Transverse colon (tissue), 4 donors: Measurements from ENCODE around the gene KIFC1. TPM values are rescaled to one million over a fixed set of nuclear protein-coding genes. Genes with fewer than 3 reads are reported as not detected.
A peak's percentile ranks its signal among the peaks of the same experiment; 100 is the strongest.

Source experiments
- DNase-seq: peaks from one replicate; pipeline ENCODE4 v3.0.0-alpha.2; 2019
- H3K27ac ChIP-seq, 4 donors: fragments of 200-600 bp; sonication (generic); 2 replicates each; pipeline ENCODE4 v1.5.1; 2016 to 2018; ENCODE audit warnings: inconsistent platforms in 4 of 4
- H3K27me3 ChIP-seq: fragments of 200-600 bp; sonication (generic); 2 replicates; pipeline ENCODE4 v1.5.1; 2017; ENCODE audit warnings: inconsistent platforms
- H3K36me3 ChIP-seq, 4 donors: fragments of 200-600 bp; sonication (generic); 2 replicates each; pipeline ENCODE4 v1.5.1; 2017 to 2019; ENCODE audit warnings: inconsistent platforms in 4 of 4
- H3K4me1 ChIP-seq, 4 donors: fragments of 200-600 bp; sonication (generic); 2 replicates each; pipeline ENCODE4 v1.5.1; 2017 to 2020; ENCODE audit warnings: inconsistent platforms in 4 of 4
- H3K4me3 ChIP-seq, 4 donors: fragments of 200-600 bp; sonication (generic); 1 replicate in 1 of 4; 2 replicates in 3 of 4; pipeline versions ENCODE4 v1.5.1 to v1.6.1; 2017 to 2019; ENCODE audit warnings: inconsistent platforms in 4 of 4
- H3K9me3 ChIP-seq, 2 donors: fragments of 200-600 bp; sonication (generic); 2 replicates each; pipeline ENCODE4 v1.5.1; 2017 to 2019; ENCODE audit warnings: inconsistent platforms in 2 of 2
- CTCF ChIP-seq, 5 experiments: fragments of 200-600 bp in 3 of 5; fragments of 450-650 bp in 2 of 5; sonication (generic) in 3 of 5; IDR thresholded peaks; 1 replicate in 2 of 5; 2 replicates in 3 of 5; pipeline ENCODE4 v1.5.1; 2016 to 2017; ENCODE audit warnings: antibody characterized with exemption in 5 of 5, inconsistent platforms in 3 of 5, mild to moderate bottlenecking in 2 of 5, moderate library complexity in 1 of 5
- EP300 ChIP-seq: sonication (generic); formaldehyde crosslinking; IDR thresholded peaks from one replicate; pipeline ENCODE4 v1.6.1; 2017; ENCODE audit warnings: antibody characterized with exemption, low read depth
- POLR2A ChIP-seq: fragments of 450-650 bp; IDR thresholded peaks from one replicate; pipeline ENCODE4 v1.6.1; 2016; ENCODE audit warnings: antibody characterized with exemption, mild to moderate bottlenecking, moderate library complexity
- POLR2AphosphoS5 ChIP-seq, 3 donors: sonication (generic); formaldehyde crosslinking; IDR thresholded peaks; one replicate each; pipeline ENCODE4 v1.6.1; 2016; ENCODE audit warnings: antibody characterized with exemption in 3 of 3
- WGBS, 2 donors: methylation state at CpG; one replicate each; pipeline ENCODE4 v1.1.5; 2018; ENCODE audit warnings: low coverage in 1 of 2; 5-methylcytosine and 5-hydroxymethylcytosine counted together
- in situ Hi-C, 4 donors: fragments of 200-750 bp; cut with MboI; loops; one replicate each; pipeline versions ENCODE4 v1.15.0 to v1.15.1; 2017; ENCODE audit warnings: low sequenced_read_pairs in 3 of 4, low pct_ligation_motif_present in 1 of 4, low pct_unique_long_range_greater_than_20kb in 1 of 4
- intact Hi-C: fragments of 100-400 bp; cut with DNase I; formaldehyde crosslinking; loops from one replicate; pipeline ENCODE4 v1.15.1; 2023; ENCODE audit warnings: low total_unique reads
- total RNA-seq, 4 donors: library from RNA; depleted of rRNA; stranded (reverse); fragments of >200 nt; gene quantifications; one replicate each; pipeline ENCODE4 v1.1.0, GENCODE V29; 2016

KIFC1 gene
- total RNA-seq, 4 donors from 2014 or later: 2.6 to 51.5 (median 5.8) TPM

DNA sequence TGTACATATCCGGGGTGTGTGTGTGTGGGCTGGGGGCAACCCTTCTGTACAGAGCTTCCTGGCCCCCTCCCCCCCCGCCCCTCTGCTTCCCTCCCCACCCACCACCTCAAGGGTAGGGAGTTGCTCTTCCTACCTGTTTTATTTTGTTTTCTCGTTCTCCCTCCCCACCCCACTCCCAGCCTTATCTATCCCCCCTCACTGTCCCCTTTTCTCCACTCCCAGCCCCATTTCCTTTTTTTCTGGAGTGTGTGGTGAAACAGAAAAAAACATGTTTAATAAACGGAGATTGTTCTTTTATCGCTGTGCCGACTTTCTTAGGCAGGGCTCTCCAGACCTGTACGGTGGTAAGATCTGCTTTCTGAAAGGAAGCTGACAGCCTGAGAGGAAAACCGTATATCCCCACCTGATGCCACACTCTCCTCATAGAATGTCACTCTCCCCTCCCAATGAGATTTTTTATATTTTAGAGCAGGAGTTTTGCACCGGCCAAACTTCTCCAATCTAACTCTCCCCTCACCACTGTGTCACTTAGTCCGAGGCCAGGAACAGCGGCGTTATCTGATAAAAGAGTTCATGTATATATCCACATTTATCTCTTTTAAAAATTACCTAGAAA, 61.9 kb downstream of the KIFC1 start:
- intact Hi-C loops: no loop called here
- H3K4me1 ChIP-seq: peaks cover 6 to 20% (median 17%) of the 10 kb centered on the region in 4 donors
- H3K27ac ChIP-seq: peak overlapping the region; percentile 81 to 92 (median 82)
- no peak for TF ChIP-seq CTCF (IDR thresholded peaks at IDR 0.05)
- no peak for TF ChIP-seq EP300
- TF ChIP-seq POLR2A: no peak
- no peak for TF ChIP-seq POLR2AphosphoS5 (IDR thresholded peaks at IDR 0.05)
- no peak for DNase-seq
- H3K36me3 ChIP-seq: no peaks in the 10 kb centered on the region
- in situ Hi-C loops: no loop called here
- H3K9me3 ChIP-seq: no peaks in the 10 kb centered on the region
- 2 to 4% methylated on average over 7 to 12 of the region's 12 CpGs for WGBS, 2 donors
- no peaks in the 10 kb centered on the region for H3K27me3 ChIP-seq
- H3K4me3 ChIP-seq: peak overlapping the region; percentile 50 to 81 (median 66)

- DNase-seq: peak; percentile 97
- intact Hi-C loops (no loop called here), in situ Hi-C loops (no loop called here)
- H3K4me1 ChIP-seq: peaks cover 6 to 20% (median 17%) of the 10 kb centered on the region in 4 donors
- peak; percentile 85 for TF ChIP-seq POLR2A
- no peak for TF ChIP-seq EP300
- TF ChIP-seq POLR2AphosphoS5 (IDR thresholded peaks at IDR 0.05): peak; percentile 95 to 96 (median 96)
- no peaks in the 10 kb centered on the region for H3K9me3 ChIP-seq
- no peaks in the 10 kb centered on the region for H3K36me3 ChIP-seq
- peak within 1 kb of the TSS; percentile 81 to 92 (median 82) for H3K27ac ChIP-seq
- 0% methylated on average over 1 to 51 of the region's 65 CpGs for WGBS, 2 donors
- no peaks in the 10 kb centered on the region for H3K27me3 ChIP-seq
- H3K4me3 ChIP-seq: peak within 1 kb of the TSS; percentile 66 to 81 (median 67)
These were observed 62.7 kb downstream of the KIFC1 start, which contains the start of gene ZBTB9 for GRCh38 chr6:33454009-33454946. ZBTB9 (plus strand) TSS chr6:33454576; CDS start chr6:33455101, 525 bp downstream.

GRCh38 chr6:33455051-33455450, 63.4 kb downstream of the KIFC1 start:
- TF ChIP-seq CTCF (IDR thresholded peaks at IDR 0.05) (no peak), POLR2AphosphoS5 (IDR thresholded peaks at IDR 0.05) (no peak), POLR2A (no peak), EP300 (no peak)
- H3K27me3 ChIP-seq: no peaks in the 10 kb centered on the region
- peak overlapping the region; percentile 66 to 81 (median 67) for H3K4me3 ChIP-seq
- intact Hi-C loops: no loop called here
- no peaks in the 10 kb centered on the region for H3K36me3 ChIP-seq
- H3K4me1 ChIP-seq: peaks cover 6 to 20% (median 17%) of the 10 kb centered on the region in 4 donors
- WGBS, 2 donors: 57% methylated on average over 16 of the region's 16 CpGs; no CpG with 5 or more reads in 1 of the 2 donors
- in situ Hi-C loops: no loop called here
- H3K9me3 ChIP-seq: no peaks in the 10 kb centered on the region
- DNase-seq: no peak
- H3K27ac ChIP-seq: peak overlapping the region; percentile 81 to 92 (median 82)

DNA sequence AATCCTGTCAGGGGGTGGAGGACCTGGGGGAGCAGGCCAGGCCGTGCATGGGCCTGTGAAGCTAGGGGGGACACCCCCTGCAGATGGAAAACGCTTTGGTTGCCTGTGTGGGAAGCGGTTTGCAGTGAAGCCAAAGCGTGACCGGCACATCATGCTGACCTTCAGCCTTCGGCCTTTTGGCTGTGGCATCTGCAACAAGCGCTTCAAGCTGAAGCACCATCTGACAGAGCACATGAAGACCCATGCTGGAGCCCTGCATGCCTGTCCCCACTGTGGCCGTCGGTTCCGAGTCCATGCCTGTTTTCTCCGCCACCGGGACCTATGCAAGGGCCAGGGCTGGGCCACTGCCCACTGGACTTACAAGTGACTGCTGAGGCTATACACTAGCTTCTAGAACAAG, 64.5 kb downstream of the KIFC1 start:
- intact Hi-C loops: no loop called here
- TF ChIP-seq CTCF (IDR thresholded peaks at IDR 0.05) (no peak), POLR2AphosphoS5 (IDR thresholded peaks at IDR 0.05) (no peak), POLR2A (no peak), EP300 (no peak)
- no peaks in the 10 kb centered on the region for H3K36me3 ChIP-seq
- WGBS, 2 donors: 92% methylated on average over 12 of the region's 12 CpGs; no CpG with 5 or more reads in 1 of the 2 donors
- peaks cover 6 to 20% (median 17%) of the 10 kb centered on the region in 4 donors for H3K4me1 ChIP-seq
- no peak overlapping the region for H3K4me3 ChIP-seq
- no peak for DNase-seq
- H3K9me3 ChIP-seq: no peaks in the 10 kb centered on the region
- in situ Hi-C loops: no loop called here
- no peaks in the 10 kb centered on the region for H3K27me3 ChIP-seq
- no peak overlapping the region for H3K27ac ChIP-seq
